ENCODE measurements around the gene NFKB1. TPM values are rescaled to one million over a fixed set of nuclear protein-coding genes. Genes with fewer than 3 reads are reported as not detected.

NFKB1 gene
- total and polyA plus RNA-seq, 9 of the 15 experiments (the other 6 are each of a cell fraction or from before 2014, with no cell fraction given), result 2.4 to 14.5 (median 10.3) TPM

- TF ChIP-seq CLOCK (CRISPR knock-in tag; IDR thresholded peaks at IDR 0.05; ENCODE audit: borderline replicate concordance), result no peak
- peak; percentile 57; the same call in 1 of the 2 replicates for TF ChIP-seq ATF3 (IDR thresholded peaks at IDR 0.05)
- no peak for TF ChIP-seq ATF3 (CRISPR knock-in tag; conservative IDR thresholded peaks at IDR 0.05)
- no peak for TF ChIP-seq ZNF518B (CRISPR knock-in tag; IDR thresholded peaks at IDR 0.05)
- TF ChIP-seq MEIS2 (IDR thresholded peaks at IDR 0.05; ENCODE audit: partially characterized antibody), result peak; percentile 91
- no peak for TF ChIP-seq LCOR (CRISPR knock-in tag; IDR thresholded peaks at IDR 0.05)
- TF ChIP-seq ETS1 (conservative IDR thresholded peaks at IDR 0.05; ENCODE audit: control insufficient read depth, low read depth, low read length), result no peak
- TF ChIP-seq ELF1 (tag; IDR thresholded peaks at IDR 0.05), result no peak
- TF ChIP-seq FOXJ2 (tag; IDR thresholded peaks at IDR 0.05), result no peak
- TF ChIP-seq STAT5A (IDR thresholded peaks at IDR 0.05; ENCODE audit: borderline replicate concordance, low read length), result no peak
- TF ChIP-seq CBX5 (IDR thresholded peaks at IDR 0.05; ENCODE audit: borderline replicate concordance, low read depth), result no peak
- no peak for TF ChIP-seq ZHX1 (conservative IDR thresholded peaks at IDR 0.05; ENCODE audit: low read length)
- TF ChIP-seq KLF1 (tag; IDR thresholded peaks at IDR 0.05), result no peak
- TF ChIP-seq TCF3 (CRISPR knock-in tag; IDR thresholded peaks at IDR 0.05), result peak; percentile 63
- no peak for TF ChIP-seq CREBBP (IDR thresholded peaks at IDR 0.05; ENCODE audit: low read depth, low read length)
- TF ChIP-seq GATA2 (CRISPR knock-in tag; IDR thresholded peaks at IDR 0.05), result peak; percentile 18; the same call in 1 of the 2 replicates
- no peak for TF ChIP-seq TRIM24 (IDR thresholded peaks at IDR 0.05)
These were observed 126.8 kb downstream of the NFKB1 start (continued) for GRCh38 chr4:102627831-102628523.

Measured in K562 (cell line).